Measurements from ENCODE around the gene GANC. TPM values are rescaled to one million over a fixed set of nuclear protein-coding genes. Genes with fewer than 3 reads are reported as not detected.

The GANC gene
- total RNA-seq, 1 experiment from 2014 or later: 15.8 TPM

GRCh38 chr15:42394106-42394505 lies 121.1 kb downstream of the GANC start:
- H4K8ac ChIP-seq (replicated peaks; ENCODE audit: insufficient read length, low read depth, low read length): no peak overlapping the region
- H3K79me2 ChIP-seq (ENCODE audit: insufficient read depth, low read length): no peaks in the 10 kb centered on the region
- H3K9me3 Mint-ChIP-seq: no peaks in the 10 kb centered on the region
- no peak overlapping the region for H2BK5ac ChIP-seq (ENCODE audit: insufficient read length, low read length)
- H3K27me3 ChIP-seq (ENCODE audit: insufficient read depth, low read length): no peaks in the 10 kb centered on the region; the same call in 1 of the 2 replicates
- no peak overlapping the region for H3K4me3 Mint-ChIP-seq
- no peaks in the 10 kb centered on the region for H3K9me3 ChIP-seq (ENCODE audit: control insufficient read depth, low read depth, low read length)
- no peak overlapping the region for H4K5ac ChIP-seq (ENCODE audit: insufficient read length, low read depth, low read length)
- H3K27ac ChIP-seq (ENCODE audit: insufficient read length, low read depth, low read length): no peak overlapping the region
- no peak overlapping the region for H3T11ph ChIP-seq (ENCODE audit: low read length)
- no peaks in the 10 kb centered on the region for H3K4me1 ChIP-seq (ENCODE audit: insufficient read depth, low read length)
- H3K9ac ChIP-seq (ENCODE audit: extremely low read depth, insufficient read length, low read length): no peak overlapping the region
- no peak overlapping the region for H3K23ac ChIP-seq (ENCODE audit: insufficient read length, low read depth, low read length)
- H3K27ac Mint-ChIP-seq: no peak overlapping the region
- H3K4me2 ChIP-seq (ENCODE audit: insufficient read depth, insufficient read length, low read length): no peak overlapping the region
- no peaks in the 10 kb centered on the region for H3K79me1 ChIP-seq (ENCODE audit: insufficient read depth, low read depth, low read length, poor library complexity, severe bottlenecking)
- no peak overlapping the region; the same call in 1 of the 2 replicates for H2BK15ac ChIP-seq (ENCODE audit: low read depth, low read length)
- TF ChIP-seq CTCF (conservative IDR thresholded peaks at IDR 0.05): no peak
- H4K91ac ChIP-seq (ENCODE audit: insufficient read length, low read depth, low read length): no peak overlapping the region
- H2BK120ac ChIP-seq (ENCODE audit: low read depth, low read length, poor library complexity, severe bottlenecking): no peak overlapping the region
- no peak overlapping the region for H3K56ac ChIP-seq (ENCODE audit: insufficient read length, low read depth, low read length)
- no peak overlapping the region for H3K14ac ChIP-seq (ENCODE audit: insufficient read depth, low read length)
- H2BK20ac ChIP-seq (ENCODE audit: low read depth, low read length, poor library complexity, severe bottlenecking): no peak overlapping the region
- no peaks in the 10 kb centered on the region; the same call in 1 of the 2 replicates for H3K27me3 Mint-ChIP-seq (ENCODE audit: low read depth)
- peaks cover 2 to 3% of the 10 kb centered on the region in 2 experiments; a peak in 2 of 4 replicates for H3K4me1 Mint-ChIP-seq
- H3K4ac ChIP-seq (ENCODE audit: low read depth, low read length): no peak overlapping the region
- no peaks in the 10 kb centered on the region for H4K20me1 ChIP-seq (ENCODE audit: control insufficient read depth, insufficient read depth, insufficient read length)
- no peaks in the 10 kb centered on the region for H3K23me2 ChIP-seq (ENCODE audit: insufficient read length, low read depth, low read length, poor library complexity, severe bottlenecking)
- DNase-seq: no peak
- no peak overlapping the region for H3K18ac ChIP-seq (ENCODE audit: insufficient read length, low read depth, low read length)
- no peak overlapping the region for H2BK12ac ChIP-seq (ENCODE audit: insufficient read length, low read depth, low read length)
- H2AFZ ChIP-seq (ENCODE audit: low read length): no peak overlapping the region
- no peaks in the 10 kb centered on the region for H3K36me3 Mint-ChIP-seq (ENCODE audit: insufficient read depth in 1 of 3, low read depth in 3 of 3)
- H2AK5ac ChIP-seq (ENCODE audit: insufficient read length, low read length): no peak overlapping the region
- no CpG with 5 or more reads among the region's 13 CpGs for WGBS (ENCODE audit: extremely low coverage, insufficient read length, low lambda C conversion rate)
